GM12878 (cell line): Measurements from ENCODE around the gene MSRB1. TPM values are rescaled to one million over a fixed set of nuclear protein-coding genes. Genes with fewer than 3 reads are reported as not detected.
A peak's percentile ranks its signal among the peaks of the same experiment; 100 is the strongest.

ENCODE experiments used
- BACH1 ChIP-seq: fragments of 450-650 bp; IDR thresholded peaks from 2 replicates; pipeline ENCODE4 v1.6.1; 2017; ENCODE audit warnings: mild to moderate bottlenecking, borderline replicate concordance
- BCL3 ChIP-seq: IDR thresholded peaks from 2 replicates; pipeline ENCODE4 v1.6.1; 2011; ENCODE audit warnings: borderline replicate concordance, low read depth, mild to moderate bottlenecking, moderate library complexity, low read length; ENCODE audit not compliant: insufficient read depth, poor library complexity, severe bottlenecking
- HCFC1 ChIP-seq: fragments of 150-350 bp; IDR thresholded peaks from 2 replicates; pipeline ENCODE4 v1.6.1; 2014; ENCODE audit warnings: low read length
- JUND ChIP-seq: IDR thresholded peaks from 2 replicates; pipeline ENCODE4 v1.6.1; 2012; ENCODE audit warnings: low read depth, mild to moderate bottlenecking, low read length, improper control_type of control experiment, moderate library complexity
- REST ChIP-seq: IDR thresholded peaks from 2 replicates; pipeline ENCODE4 v1.6.1; 2012; ENCODE audit warnings: mild to moderate bottlenecking, low read depth, low read length
- polyA plus RNA-seq, 11 experiments: library from polyadenylated mRNA; depleted of rRNA in 4 of 11; unstranded in 6 of 11; stranded (reverse) in 5 of 11; fragments of >200 nt; fragmentation: Nextera tagmentation in 4 of 11; fragmentation: Illumina TruSeq in 1 of 11; extraction: Ambion mirVana in 4 of 11; extraction: Trizol in 1 of 11; gene quantifications; 1 replicate in 1 of 11; 2 replicates in 10 of 11; pipeline versions ENCODE4 v1.2.1 to v1.2.3, GENCODE V29; 2011 to 2016; ENCODE audit warnings: inconsistent platforms in 2 of 11, missing spikeins in 2 of 11, low read depth in 1 of 11
- total RNA-seq, 4 experiments: library from RNA; depleted of rRNA in 3 of 4; stranded (reverse); fragments of >200 nt in 3 of 4; fragmentation: Illumina TruSeq in 1 of 4; extraction: Trizol in 1 of 4; gene quantifications; 2 replicates each; pipeline versions ENCODE4 v1.2.1 to v1.2.3, GENCODE V29; 2013 to 2021

Gene MSRB1
- total and polyA plus RNA-seq, 10 of the 15 experiments (the other 5 are each of a cell fraction or from before 2014, with no cell fraction given) = 5.1 to 48.6 (median 25.7) TPM

GRCh38 chr16:1991948-1992703 is 49.1 kb upstream of the MSRB1 start (continued):
- TF ChIP-seq REST (no peak), JUND (no peak), BCL3 (peak; percentile 10), BACH1 (peak; percentile 57), HCFC1 (no peak)
